ENCODE measurements around the gene HRH1. TPM values are rescaled to one million over a fixed set of nuclear protein-coding genes. Genes with fewer than 3 reads are reported as not detected.

Gene HRH1
- total and polyA plus RNA-seq, 2 donors (not counting 3 experiments of a cell fraction or from before 2014, with no cell fraction given): 16.2 to 21.2 TPM

GRCh38 chr3:11206316-11206715 lies 52.0 kb downstream of the HRH1 start:
- no peaks in the 10 kb centered on the region for H4K20me1 ChIP-seq (replicated peaks; ENCODE audit: control insufficient read depth, extremely low read depth, insufficient read depth, low read length)
- ChIA-PET POLR2A (no interaction called here), CTCF (interaction anchor here (1.2 to 5.7 kb wide), 7 partner anchors 10 to 146 kb away, joined by 3 to 68 read pairs (median 9); partner anchors contain the start of gene HRH1)
- intact Hi-C loops (cut with micrococcal nuclease) (loop anchor here (1.0 to 10.0 kb wide), 6 partner anchors 47 to 358 kb away; no protein-coding TSS in a partner anchor), dilution Hi-C loops (cut with MboI; ENCODE audit: extremely low pct_ligation_motif_present, low sequenced_read_pairs) (no loop called here)
- peaks cover 66% of the 10 kb centered on the region for H3K79me2 ChIP-seq (ENCODE audit: control insufficient read depth, insufficient read depth, low read length)
- peaks cover 51% of the 10 kb centered on the region for H3K4me1 ChIP-seq (ENCODE audit: control insufficient read depth, extremely low read depth, insufficient read depth, low read length)
- TF ChIP-seq JUN (IDR thresholded peaks at IDR 0.05; ENCODE audit: borderline replicate concordance, insufficient read depth, insufficient read length, low read depth) (no peak), GATA2 (IDR thresholded peaks at IDR 0.05; ENCODE audit: insufficient read depth, insufficient read length, low read depth, low read length) (no peak), FOS (IDR thresholded peaks at IDR 0.05; ENCODE audit: borderline replicate concordance, insufficient read depth, low read length) (no peak), POLR2A (IDR thresholded peaks at IDR 0.05; ENCODE audit: low read depth, low read length) (no peak), POLR2AphosphoS5 (IDR thresholded peaks at IDR 0.05; ENCODE audit: insufficient read depth, low read depth, low read length) (no peak), MAX (IDR thresholded peaks at IDR 0.05; ENCODE audit: insufficient read depth, insufficient read length) (no peak)
- TF ChIP-seq, protein P1, sequence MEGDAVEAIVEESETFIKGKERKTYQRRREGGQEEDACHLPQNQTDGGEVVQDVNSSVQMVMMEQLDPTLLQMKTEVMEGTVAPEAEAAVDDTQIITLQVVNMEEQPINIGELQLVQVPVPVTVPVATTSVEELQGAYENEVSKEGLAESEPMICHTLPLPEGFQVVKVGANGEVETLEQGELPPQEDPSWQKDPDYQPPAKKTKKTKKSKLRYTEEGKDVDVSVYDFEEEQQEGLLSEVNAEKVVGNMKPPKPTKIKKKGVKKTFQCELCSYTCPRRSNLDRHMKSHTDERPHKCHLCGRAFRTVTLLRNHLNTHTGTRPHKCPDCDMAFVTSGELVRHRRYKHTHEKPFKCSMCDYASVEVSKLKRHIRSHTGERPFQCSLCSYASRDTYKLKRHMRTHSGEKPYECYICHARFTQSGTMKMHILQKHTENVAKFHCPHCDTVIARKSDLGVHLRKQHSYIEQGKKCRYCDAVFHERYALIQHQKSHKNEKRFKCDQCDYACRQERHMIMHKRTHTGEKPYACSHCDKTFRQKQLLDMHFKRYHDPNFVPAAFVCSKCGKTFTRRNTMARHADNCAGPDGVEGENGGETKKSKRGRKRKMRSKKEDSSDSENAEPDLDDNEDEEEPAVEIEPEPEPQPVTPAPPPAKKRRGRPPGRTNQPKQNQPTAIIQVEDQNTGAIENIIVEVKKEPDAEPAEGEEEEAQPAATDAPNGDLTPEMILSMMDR (IDR thresholded peaks at IDR 0.05; ENCODE audit: extremely low read depth in 1 of 2, insufficient read depth in 1 of 2, low read depth in 1 of 2, low read length in 2 of 2): no peak
- H3K36me3 ChIP-seq (ENCODE audit: control insufficient read depth in 2 of 2, extremely low read depth in 1 of 2, insufficient read depth in 2 of 2, low read length in 2 of 2): peaks cover 0 to 7% of the 10 kb centered on the region in 2 experiments
- BruUV-seq (replicated peaks): no TSS peak
- H3K27me3 ChIP-seq (ENCODE audit: control insufficient read depth in 2 of 2, insufficient read depth in 2 of 2, low read length in 2 of 2): no peaks in the 10 kb centered on the region
- H3K9ac ChIP-seq (replicated peaks; ENCODE audit: extremely low read depth, insufficient read depth, low read length): no peak overlapping the region
- H3K4me2 ChIP-seq (ENCODE audit: insufficient read depth, low read length): no peak overlapping the region
- DNase-seq (ENCODE audit: low read depth, low spot score) (no peak), FAIRE-seq (no peak)
- peak overlapping the region; percentile 38 for H3K27ac ChIP-seq (ENCODE audit: insufficient read depth, low read depth, low read length)
- no peak overlapping the region for H3K4me3 ChIP-seq (replicated peaks in 1 of 3; ENCODE audit: insufficient read depth in 1 of 3, low read depth in 1 of 3, low read length in 3 of 3)
- H3K9me1 ChIP-seq (replicated peaks; ENCODE audit: control insufficient read depth, extremely low read depth, insufficient read depth, low read length): no peaks in the 10 kb centered on the region
- no peaks in the 10 kb centered on the region for H3K9me3 ChIP-seq (replicated peaks; ENCODE audit: control insufficient read depth, insufficient read depth, low read length)
- no peak overlapping the region for H2AFZ ChIP-seq (ENCODE audit: low read depth, low read length)
